Measurements from ENCODE around the gene SEC62. TPM values are rescaled to one million over a fixed set of nuclear protein-coding genes. Genes with fewer than 3 reads are reported as not detected.

SEC62 gene
- total RNA-seq, 2 experiments from 2014 or later = 64.5 to 176 TPM

DNA sequence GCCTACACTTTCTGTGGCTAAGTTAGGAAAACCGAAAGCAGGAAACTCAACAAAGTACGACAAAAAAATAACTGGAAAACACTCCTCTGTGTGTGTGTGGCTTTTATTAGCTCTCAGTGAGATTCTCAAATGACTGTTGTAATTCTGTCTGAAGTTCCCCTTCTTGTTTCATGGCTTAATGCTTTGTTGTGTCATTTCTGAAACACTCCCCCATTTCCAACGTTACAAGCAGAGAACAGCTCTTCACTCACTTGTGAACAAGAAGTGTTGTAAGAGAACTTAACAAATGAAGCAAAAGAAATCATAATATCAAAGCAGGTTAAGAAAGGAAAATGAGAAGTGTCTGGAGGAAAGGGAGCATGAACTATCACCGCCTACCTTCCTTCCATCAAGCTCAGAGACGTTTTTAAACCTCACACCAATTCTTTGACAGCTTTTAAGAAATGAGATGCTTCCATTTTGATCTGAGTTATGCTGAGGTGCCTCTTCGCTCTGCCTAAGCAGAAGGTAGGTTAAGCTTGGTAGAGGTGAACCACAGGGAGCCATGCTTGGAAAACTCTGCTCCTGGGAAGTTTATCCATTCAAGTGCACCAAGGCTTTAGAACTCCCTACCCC, 12.4 kb upstream of the SEC62 start:
- peaks cover 32% of the 10 kb centered on the region for H3K36me3 ChIP-seq (ENCODE audit: insufficient read depth, low read length)
- H3K4me1 ChIP-seq (ENCODE audit: insufficient read depth, low read length, poor library complexity, severe bottlenecking) = peaks cover 60% of the 10 kb centered on the region
- H3K27ac ChIP-seq (ENCODE audit: low read depth, low read length, poor library complexity, severe bottlenecking) = peak overlapping the region; percentile 56
- TSS peak; percentile 12 for BruUV-seq (replicated peaks)
- ChIA-PET POLR2A (interaction anchor here (0.9 to 4.9 kb wide), 10 partner anchors 8 to 103 kb away, joined by 3 to 67 read pairs (median 4); partner anchors contain the start of gene SEC62), CTCF (ENCODE audit: unreplicated experiment) (interaction anchor here (1.7 kb wide), 1 partner anchor 13 kb away, joined by 8 read pairs; the partner anchor contains the start of gene SEC62)
- peaks cover 18% of the 10 kb centered on the region; the same call in 1 of the 2 replicates for H3K9me3 ChIP-seq (ENCODE audit: low read length)
- H3K79me2 ChIP-seq (ENCODE audit: insufficient read depth, low read depth, low read length) = no peaks in the 10 kb centered on the region
- DNase-seq (ENCODE audit: low spot score) = peak; percentile 36
- peak overlapping the region; percentile 61 for H3K4me2 ChIP-seq (ENCODE audit: low read length)
- intact Hi-C loops (cut with micrococcal nuclease; ENCODE audit: unreplicated experiment) = no loop called here
- TF ChIP-seq EZH2phosphoT487 (IDR thresholded peaks at IDR 0.05; ENCODE audit: borderline replicate concordance, low read depth, low read length) (no peak), CTCF (conservative IDR thresholded peaks at IDR 0.05; ENCODE audit: low read length) (no peak)
- no peaks in the 10 kb centered on the region for H4K20me1 ChIP-seq (ENCODE audit: insufficient read depth, low read length)
- peak overlapping the region; percentile 93 for H2AFZ ChIP-seq (ENCODE audit: low read length)
- no peaks in the 10 kb centered on the region for H3K9me2 ChIP-seq (ENCODE audit: insufficient read depth, low read length)
- H3K4me3 ChIP-seq (ENCODE audit: low read depth, low read length, poor library complexity, severe bottlenecking) = peak overlapping the region; percentile 12

GRCh38 chr3:169955406-169955805, 11.2 kb upstream of the SEC62 start:
- ChIA-PET CTCF (ENCODE audit: unreplicated experiment) (interaction anchor here (1.0 to 1.7 kb wide), 2 partner anchors 8 to 11 kb away, joined by 5 to 8 read pairs; partner anchors contain the start of gene SEC62), POLR2A (interaction anchor here (2.6 to 4.9 kb wide), 3 partner anchors 10 to 16 kb away, joined by 15 to 67 read pairs (median 22); partner anchors contain the start of gene SEC62)
- H3K4me2 ChIP-seq (ENCODE audit: low read length) = peak overlapping the region; percentile 61; the same call in 1 of the 2 replicates
- no peaks in the 10 kb centered on the region for H3K9me2 ChIP-seq (ENCODE audit: insufficient read depth, low read length)
- no peak overlapping the region for H3K27ac ChIP-seq (ENCODE audit: low read depth, low read length, poor library complexity, severe bottlenecking)
- H4K20me1 ChIP-seq (ENCODE audit: insufficient read depth, low read length) = no peaks in the 10 kb centered on the region
- intact Hi-C loops (cut with micrococcal nuclease; ENCODE audit: unreplicated experiment) = no loop called here
- H3K9me3 ChIP-seq (ENCODE audit: low read length) = peaks cover 18% of the 10 kb centered on the region; the same call in 1 of the 2 replicates
- peaks cover 55% of the 10 kb centered on the region for H3K4me1 ChIP-seq (ENCODE audit: insufficient read depth, low read length, poor library complexity, severe bottlenecking)
- peak overlapping the region; percentile 93; the same call in 1 of the 2 replicates for H2AFZ ChIP-seq (ENCODE audit: low read length)
- H3K36me3 ChIP-seq (ENCODE audit: insufficient read depth, low read length) = peaks cover 32% of the 10 kb centered on the region
- TF ChIP-seq EZH2phosphoT487 (IDR thresholded peaks at IDR 0.05; ENCODE audit: borderline replicate concordance, low read depth, low read length) = no peak
- TF ChIP-seq CTCF (conservative IDR thresholded peaks at IDR 0.05; ENCODE audit: low read length) = no peak
- BruUV-seq (replicated peaks) = no TSS peak
- DNase-seq (ENCODE audit: low spot score) = no peak
- no peaks in the 10 kb centered on the region for H3K79me2 ChIP-seq (ENCODE audit: insufficient read depth, low read depth, low read length)
- no peak overlapping the region for H3K4me3 ChIP-seq (ENCODE audit: low read depth, low read length, poor library complexity, severe bottlenecking)

Measured in OCI-LY7 (cell line).